NCI-H1417 (cell line): Measurements from ENCODE around the gene SAMD15.
A peak's percentile ranks its signal among the peaks of the same experiment; 100 is the strongest.
"Not testable (repeated sequence)": the region's sequence is repeated elsewhere in the genome, so short reads cannot be mapped to it uniquely, and the experiment has no call there.

Experiments
- DNase-seq, 3 experiments: peaks; one replicate each; lab custom pipeline; 2025; lab: John Stamatoyannopoulos, UW

The SAMD15 gene

GRCh38 chr14:77376771-77377501 lies at the start of gene SAMD15, which contains the start of gene TMED8:
SAMD15 (plus strand) TSS chr14:77377379; CDS start chr14:77377419, 40 bp downstream.
TMED8 (minus strand) TSS chr14:77377094; CDS start chr14:77377053, 41 bp downstream.
- peak; percentile 93 to 98 (median 97) for DNase-seq

GRCh38 chr14:77329872-77330271 lies 47.3 kb upstream of the SAMD15 start:
- no peak for DNase-seq

- no peak for DNase-seq
Observed at GRCh38 chr14:77335576-77335975, 41.6 kb upstream of the SAMD15 start.

- DNase-seq = not testable (repeated sequence)
Observed at GRCh38 chr14:77337255-77337654, 39.9 kb upstream of the SAMD15 start.

GRCh38 chr14:77337880-77338279 lies 39.3 kb upstream of the SAMD15 start:
- DNase-seq = no peak

- no peak for DNase-seq
Observed at GRCh38 chr14:77338302-77338701, 38.9 kb upstream of the SAMD15 start.

- no peak for DNase-seq
Observed at GRCh38 chr14:77339407-77339806, 37.8 kb upstream of the SAMD15 start.

- no peak for DNase-seq
Observed at GRCh38 chr14:77340389-77340788, 36.8 kb upstream of the SAMD15 start.

- DNase-seq = no peak
Observed at GRCh38 chr14:77342726-77343397, 34.3 kb upstream of the SAMD15 start.

GRCh38 chr14:77343662-77344061 lies 33.5 kb upstream of the SAMD15 start:
- DNase-seq = peak in 1 of 3 experiments; percentile 48

- peak in 1 of 3 experiments; percentile 37 for DNase-seq
Observed at GRCh38 chr14:77344377-77344996, 32.7 kb upstream of the SAMD15 start.

- no peak for DNase-seq
Observed at GRCh38 chr14:77346495-77346894, 30.7 kb upstream of the SAMD15 start.

- no peak for DNase-seq
Observed at GRCh38 chr14:77347751-77348150, 29.4 kb upstream of the SAMD15 start.

- no peak for DNase-seq
Observed at GRCh38 chr14:77353469-77354141, 23.6 kb upstream of the SAMD15 start.

GRCh38 chr14:77355811-77356210 lies 21.4 kb upstream of the SAMD15 start:
- no peak for DNase-seq

- DNase-seq = peak in 1 of 3 experiments; percentile 12
Observed at GRCh38 chr14:77356899-77357298, 20.3 kb upstream of the SAMD15 start.

GRCh38 chr14:77359626-77360025 lies 17.6 kb upstream of the SAMD15 start:
- no peak for DNase-seq

- DNase-seq = no peak
Observed at GRCh38 chr14:77364146-77364545, 13.0 kb upstream of the SAMD15 start.

GRCh38 chr14:77369285-77369684 lies 7.9 kb upstream of the SAMD15 start:
- DNase-seq = no peak

GRCh38 chr14:77372304-77372841 lies 4.8 kb upstream of the SAMD15 start:
- DNase-seq = peak; percentile 6 to 60 (median 31)

GRCh38 chr14:77375164-77375950 lies 1.8 kb upstream of the SAMD15 start:
- DNase-seq = peak in 1 of 3 experiments; percentile 51
